K562 (cell line): ENCODE results near the gene PITPNM3. TPM values are rescaled to one million over a fixed set of nuclear protein-coding genes. Genes with fewer than 3 reads are reported as not detected.
A peak's percentile ranks its signal among the peaks of the same experiment; 100 is the strongest.

Experiments
- ATAC-seq: fragments of 200-7000 bp; cut with Tn5 transposase; 3 replicates; pipeline ENCODE4 v1.9.1; 2020; ENCODE audit warnings: moderate library complexity
- BruUV-seq: library from RNA; stranded (reverse); fragments of 400-500 nt; replicated peaks from 2 replicates; lab custom pipeline; 2021; lab: Mats Ljungman, UMichigan
- CTCF ChIA-PET: fragments of 300-600 bp; formaldehyde crosslinking; extraction: SDS; loops from one replicate; lab custom pipeline; 2021; ENCODE audit warnings: low intra/inter-chr PET ratio; lab: Yijun Ruan, JAX
- POLR2A ChIA-PET: fragments of 300-600, 350-650 bp; sonication (Branson Sonifier 250); formaldehyde crosslinking; extraction: SDS; loops from one replicate; lab custom pipeline; 2021; ENCODE audit warnings: antibody characterized with exemption, inconsistent platforms; lab: Yijun Ruan, JAX
- DNase-seq, 4 experiments: peaks; one replicate each; pipeline versions ENCODE4 v3.0.0 to v3.0.0-alpha.2; 2011 to 2018; ENCODE audit warnings: low spot score in 3 of 4, mixed read lengths in 3 of 4; ENCODE audit errors: extremely low read depth in 1 of 4
- FAIRE-seq: peaks from 2 replicates; lab custom pipeline; 2011; peaks lifted over from hg19 to GRCh38; lab: Jason Lieb, UNC
- H2AFZ ChIP-seq: 2 replicates; pipeline ENCODE4 v1.6.0; 2011; ENCODE audit warnings: low read depth, low read length, control low read depth, inconsistent platforms
- H3K27ac ChIP-seq: fragments of 200-600 bp; 3 replicates; pipeline ENCODE4 v1.8.0; 2011; ENCODE audit warnings: low read depth, mild to moderate bottlenecking, control low read depth, inconsistent platforms, low read length, moderate library complexity, mixed read lengths; ENCODE audit errors: extremely low read depth
- H3K27me3 ChIP-seq, 2 experiments: fragments of 300-600 bp in 1 of 2; 2 replicates in 1 of 2; 3 replicates in 1 of 2; pipeline versions ENCODE4 v1.6.0 to v1.8.0; 2011; ENCODE audit warnings: inconsistent platforms in 2 of 2, low read length in 2 of 2, mild to moderate bottlenecking in 1 of 2, mixed read lengths in 1 of 2, moderate library complexity in 1 of 2; ENCODE audit not compliant: control insufficient read depth in 2 of 2, insufficient read depth in 2 of 2
- H3K36me3 ChIP-seq: fragments of 300-600 bp; 3 replicates; pipeline ENCODE4 v1.8.0; 2011; ENCODE audit warnings: mild to moderate bottlenecking, low read length, inconsistent platforms; ENCODE audit not compliant: control insufficient read depth, insufficient read depth
- H3K4me1 ChIP-seq, 2 experiments: fragments of 200-600 bp in 1 of 2; replicated peaks in 1 of 2; 2 replicates in 1 of 2; 3 replicates in 1 of 2; pipeline versions ENCODE4 v1.5.1 to v1.8.0; 2011; ENCODE audit warnings: inconsistent platforms in 2 of 2, low read length in 2 of 2, mild to moderate bottlenecking in 1 of 2, mixed read lengths in 1 of 2, moderate library complexity in 1 of 2; ENCODE audit not compliant: control insufficient read depth in 2 of 2, insufficient read depth in 2 of 2
- H3K4me2 ChIP-seq: 2 replicates; pipeline ENCODE4 v1.6.1; 2011; ENCODE audit warnings: low read length, control low read depth, inconsistent platforms, mixed read lengths; ENCODE audit not compliant: insufficient read depth
- H3K4me3 ChIP-seq: fragments of 200-600 bp; sonication (generic), shearing (Covaris generic); 2 replicates; pipeline ENCODE4 v1.5.1; 2016; ENCODE audit warnings: control low read depth, inconsistent platforms
- H3K79me2 ChIP-seq: fragments of 200-600 bp; 3 replicates; pipeline ENCODE4 v1.8.0; 2011; ENCODE audit warnings: low read length, inconsistent platforms; ENCODE audit not compliant: control insufficient read depth, insufficient read depth
- H3K9ac ChIP-seq, 2 experiments: 2 replicates each; pipeline versions ENCODE4 v1.6.0 to v1.6.1; 2011; ENCODE audit warnings: low read depth in 2 of 2, low read length in 2 of 2, control low read depth in 1 of 2, inconsistent platforms in 1 of 2, mild to moderate bottlenecking in 1 of 2, mixed read lengths in 1 of 2; ENCODE audit not compliant: insufficient read depth in 1 of 2
- H3K9me1 ChIP-seq: one replicate; pipeline ENCODE4 v1.6.0; 2011; ENCODE audit warnings: inconsistent platforms, mild to moderate bottlenecking, low read length, moderate library complexity; ENCODE audit not compliant: control insufficient read depth, insufficient read depth
- H3K9me3 ChIP-seq: replicated peaks from 2 replicates; pipeline ENCODE4 v1.5.1; 2011; ENCODE audit warnings: low read depth, low read length, inconsistent platforms; ENCODE audit not compliant: control insufficient read depth, insufficient read depth
- H4K20me1 ChIP-seq: replicated peaks from 2 replicates; pipeline ENCODE4 v1.6.1; 2011; ENCODE audit warnings: low read length, inconsistent platforms, mixed read lengths; ENCODE audit not compliant: control insufficient read depth, insufficient read depth
- ESRRA ChIP-seq: fragments of 450-650 bp; IDR thresholded peaks from 2 replicates; pipeline ENCODE4 v1.6.1; 2014; ENCODE audit warnings: low read depth, mild to moderate bottlenecking, moderate library complexity, borderline replicate concordance
- ETV6 ChIP-seq, 3 experiments: fragments of 150-350 bp in 1 of 3; sonication (generic) in 1 of 3; formaldehyde crosslinking in 1 of 3; IDR thresholded peaks; 2 replicates each; pipeline versions ENCODE4 v1.6.1 to v1.8.0; 2014 to 2022; ENCODE audit warnings: borderline replicate concordance in 2 of 3, low read depth in 2 of 3, antibody characterized with exemption in 1 of 3, low read length in 1 of 3, mild to moderate bottlenecking in 1 of 3, missing genetic modification reagents in 1 of 3
- HINFP ChIP-seq: fragments of 450-650 bp; conservative IDR thresholded peaks from 2 replicates; pipeline ENCODE4 v1.6.1; 2016; ENCODE audit warnings: missing genetic modification characterization, low read depth, mild to moderate bottlenecking, control low read depth, missing compliant biosample characterization
- NFIC ChIP-seq: fragments of 450-650 bp; IDR thresholded peaks from 2 replicates; pipeline ENCODE4 v1.6.1; 2017; ENCODE audit warnings: mild to moderate bottlenecking, inconsistent platforms
- NR2C1 ChIP-seq, 2 experiments: fragments of 450-650 bp; IDR thresholded peaks; 2 replicates each; pipeline ENCODE4 v1.6.1; 2017; ENCODE audit warnings: mild to moderate bottlenecking in 2 of 2, antibody characterized with exemption in 1 of 2, inconsistent platforms in 1 of 2, missing compliant biosample characterization in 1 of 2, missing genetic modification characterization in 1 of 2
- NR2C2 ChIP-seq, 2 experiments: fragments of 200-800 bp in 1 of 2; sonication (Bioruptor generic) in 1 of 2; sonication (generic) in 1 of 2; formaldehyde crosslinking in 1 of 2; IDR thresholded peaks; 2 replicates each; pipeline versions ENCODE4 v1.6.1 to v1.8.0; 2016 to 2022; ENCODE audit warnings: mild to moderate bottlenecking in 1 of 2, missing compliant biosample characterization in 1 of 2, missing genetic modification characterization in 1 of 2, missing genetic modification reagents in 1 of 2
- REST ChIP-seq, 2 experiments: fragments of 450-650 bp; formaldehyde crosslinking in 1 of 2; IDR thresholded peaks; 2 replicates each; pipeline versions ENCODE4 v1.4.0 to v1.6.1; 2014 to 2020; ENCODE audit warnings: mild to moderate bottlenecking in 2 of 2, borderline replicate concordance in 1 of 2, low read depth in 1 of 2
- ZFPM2 ChIP-seq: fragments of 250-450 bp; sonication (Bioruptor Pico); IDR thresholded peaks from 2 replicates; pipeline ENCODE4 v1.5.1; 2022; ENCODE audit warnings: mild to moderate bottlenecking
- ZNF408 ChIP-seq: fragments of 250-450 bp; sonication (Bioruptor Pico); IDR thresholded peaks from 2 replicates; pipeline ENCODE4 v1.4.0; 2020; ENCODE audit warnings: low read depth, mild to moderate bottlenecking, moderate library complexity
- WGBS: fragments of 100-300 bp; shearing (Covaris generic); methylation state at CpG from one replicate; pipeline ENCODE4 v1.1.6; 2016; ENCODE audit warnings: low coverage, mixed read lengths; ENCODE audit not compliant: insufficient coverage; ENCODE audit errors: missing lambda C conversion rate; 5-methylcytosine and 5-hydroxymethylcytosine counted together
- in situ Hi-C: fragments of 300-500 bp; cut with MboI; formaldehyde crosslinking; loops from 4 replicates; pipeline ENCODE4 v1.15.0; 2018; ENCODE audit warnings: inconsistent platforms, mixed read lengths
- intact Hi-C: fragments of 100-400 bp; cut with micrococcal nuclease; formaldehyde crosslinking; loops from 2 replicates; pipeline ENCODE4 v1.14.2; 2022
- polyA plus RNA-seq, 8 experiments: library from polyadenylated mRNA; depleted of rRNA in 4 of 8; stranded (reverse) in 5 of 8; unstranded in 3 of 8; fragments of >200 nt; fragmentation: Nextera tagmentation in 2 of 8; fragmentation: Illumina TruSeq in 1 of 8; extraction: Ambion mirVana in 2 of 8; extraction: Trizol in 1 of 8; gene quantifications; 2 replicates each; pipeline versions ENCODE4 v1.2.1 to v1.2.3, GENCODE V29; 2011 to 2014; ENCODE audit warnings: inconsistent platforms in 1 of 8, missing spikeins in 1 of 8
- total RNA-seq, 7 experiments: library from RNA; depleted of rRNA in 6 of 7; stranded (reverse); fragments of >200 nt in 6 of 7; fragmentation: Illumina TruSeq in 2 of 7; extraction: Trizol in 2 of 7; gene quantifications; 2 replicates each; pipeline versions ENCODE4 v1.2.1 to v1.2.3, GENCODE V29; 2011 to 2021; ENCODE audit warnings: low replicate concordance in 1 of 7

Gene PITPNM3
- total and polyA plus RNA-seq, 9 of the 15 experiments (the other 6 are each of a cell fraction or from before 2014, with no cell fraction given): 0.14 to 0.38 (median 0.22) TPM; not detected in 2

GRCh38 chr17:6470751-6471521 lies 85.4 kb downstream of the PITPNM3 start:
- no peak overlapping the region for H3K9ac ChIP-seq
- H2AFZ ChIP-seq: no peak overlapping the region
- H3K36me3 ChIP-seq: no peaks in the 10 kb centered on the region
- no peaks in the 10 kb centered on the region for H3K9me3 ChIP-seq
- CTCF ChIA-PET: no interaction called here
- no peaks in the 10 kb centered on the region for H3K79me2 ChIP-seq
- H4K20me1 ChIP-seq: 0 out of 2 replicates have a peak, but pooled peaks cover 4% of the 10 kb centered on the region
- FAIRE-seq (no peak), DNase-seq (no peak), ATAC-seq (no peak)
- peaks cover 0 to 11% of the 10 kb centered on the region in 2 experiments; a peak in 1 of 5 replicates for H3K4me1 ChIP-seq
- H3K27ac ChIP-seq: no peak overlapping the region
- in situ Hi-C loops (loop anchor here (5.0 kb wide), 1 partner anchor 41 kb away; no protein-coding TSS in a partner anchor), intact Hi-C loops (no loop called here)
- H3K4me2 ChIP-seq: no peak overlapping the region
- POLR2A ChIA-PET: interaction anchor here (0.9 to 1.0 kb wide), 2 partner anchors 22 to 37 kb away, joined by 3 read pairs; no protein-coding TSS in a partner anchor
- H3K27me3 ChIP-seq: peaks cover 0 to 4% of the 10 kb centered on the region in 2 experiments; a peak in 2 of 5 replicates
- 33% methylated on average over 1 of the region's 17 CpGs for WGBS
- no peak overlapping the region for H3K4me3 ChIP-seq
- H3K9me1 ChIP-seq: no peaks in the 10 kb centered on the region
- no TSS peak for BruUV-seq
- TF ChIP-seq HINFP (tag) (no peak), NFIC (peak; percentile 77), ZNF408 (CRISPR knock-in tag) (no peak), ESRRA (peak; percentile 98), NR2C1 (IDR thresholded peaks at IDR 0.05) (peak; percentile 95), NR2C1 (tag; IDR thresholded peaks at IDR 0.05) (peak; percentile 98), REST (IDR thresholded peaks at IDR 0.05; ENCODE audit: borderline replicate concordance) (no peak), REST (CRISPR knock-in tag; IDR thresholded peaks at IDR 0.05; ENCODE audit: low read depth) (no peak), ZFPM2 (no peak), ETV6 (IDR thresholded peaks at IDR 0.05; ENCODE audit: borderline replicate concordance in 1 of 2, low read depth in 2 of 2, low read length in 1 of 2) (no peak), ETV6 (CRISPR knock-in tag; IDR thresholded peaks at IDR 0.05; ENCODE audit: borderline replicate concordance) (no peak), NR2C2 (CRISPR knock-in tag; IDR thresholded peaks at IDR 0.05) (peak; percentile 97), NR2C2 (tag; IDR thresholded peaks at IDR 0.05) (peak; percentile 95)
